ENCODE data around the gene SLC25A17. TPM values are rescaled to one million over a fixed set of nuclear protein-coding genes. Genes with fewer than 3 reads are reported as not detected.

Gene SLC25A17
- total and polyA plus RNA-seq, 2 experiments from 2014 or later = 19.6 to 27.6 TPM

DNA sequence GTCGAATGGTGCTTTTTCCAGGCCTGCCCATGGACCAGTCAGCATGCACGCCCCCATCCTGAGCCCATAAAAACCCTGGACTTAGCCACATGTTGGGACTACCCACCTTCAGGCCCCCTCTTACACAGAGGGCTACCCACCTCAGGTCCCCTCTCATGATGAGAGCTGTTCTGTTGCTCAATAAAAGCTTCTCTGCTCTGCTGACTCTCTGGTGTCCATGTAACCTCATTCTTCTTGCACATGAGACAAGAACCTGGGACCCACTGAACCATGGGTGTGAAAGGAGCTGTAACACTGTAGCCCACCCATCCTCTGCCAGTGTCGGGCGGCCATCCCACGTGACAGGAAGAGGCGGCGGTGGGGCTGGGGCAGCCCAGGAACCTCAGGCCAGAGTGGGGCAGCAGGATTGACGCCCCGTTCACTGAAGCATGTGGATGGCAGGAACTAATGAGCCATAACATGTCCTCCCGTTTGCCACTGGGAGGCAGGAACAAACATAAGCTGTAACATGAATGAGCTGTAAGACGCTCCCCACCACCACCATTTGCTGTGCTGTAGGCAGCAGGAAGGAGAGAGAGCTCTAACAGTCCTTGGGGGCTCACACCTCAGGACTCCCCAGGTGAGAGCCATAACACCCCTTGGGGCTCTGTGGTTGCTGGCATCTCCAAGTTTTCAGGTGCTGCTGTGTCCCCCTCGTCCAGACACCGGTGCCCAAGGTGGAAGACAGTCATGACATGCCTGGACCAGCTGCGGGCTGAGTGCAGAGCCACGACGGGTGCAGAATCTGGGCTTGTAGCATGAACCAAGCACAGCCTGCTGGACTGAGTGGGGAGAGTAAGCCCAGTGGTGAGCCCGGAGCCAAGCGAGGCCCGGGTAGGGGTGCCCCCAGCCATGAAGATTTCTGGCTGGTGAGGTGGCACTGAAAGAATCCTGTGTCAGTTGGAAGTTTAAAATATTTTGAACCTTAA is 70.5 kb downstream of the SLC25A17 start:
- Histone ChIP-seq H3K79me2 (ENCODE audit: insufficient read depth) (no peaks in the 10 kb centered on the region), H3K9ac (no peak overlapping the region), H2AFZ (no peak overlapping the region), H3K27ac (no peak overlapping the region), H3K4me2 (ENCODE audit: unreplicated experiment) (no peak overlapping the region), H4K20me1 (ENCODE audit: insufficient read depth) (no peaks in the 10 kb centered on the region), H3K4me1 (ENCODE audit: insufficient read depth) (no peaks in the 10 kb centered on the region), H3K27me3 (replicated peaks; ENCODE audit: insufficient read depth) (no peaks in the 10 kb centered on the region), H3K9me2 (ENCODE audit: insufficient read depth) (no peaks in the 10 kb centered on the region), H3F3A (ENCODE audit: insufficient read depth) (no peaks in the 10 kb centered on the region), H3K9me3 (ENCODE audit: low read depth) (no peaks in the 10 kb centered on the region), H3K36me3 (ENCODE audit: low read depth) (no peaks in the 10 kb centered on the region), H3K4me3 (no peak overlapping the region)
- DNase-seq = no peak
- no peak for TF ChIP-seq EZH2 (IDR thresholded peaks at IDR 0.05; ENCODE audit: insufficient read depth, poor library complexity, severe bottlenecking)
- TF ChIP-seq EZH2phosphoT487 (IDR thresholded peaks at IDR 0.05; ENCODE audit: insufficient read depth, low read depth) = no peak
- 85 to 88% methylated on average over 19 of the region's 19 CpGs for WGBS, 2 experiments (ENCODE audit: low coverage in 1 of 2, low lambda C conversion rate in 2 of 2, missing lambda C conversion rate in 2 of 2)
- in situ Hi-C loops (cut with MboI) = no loop called here

DNA sequence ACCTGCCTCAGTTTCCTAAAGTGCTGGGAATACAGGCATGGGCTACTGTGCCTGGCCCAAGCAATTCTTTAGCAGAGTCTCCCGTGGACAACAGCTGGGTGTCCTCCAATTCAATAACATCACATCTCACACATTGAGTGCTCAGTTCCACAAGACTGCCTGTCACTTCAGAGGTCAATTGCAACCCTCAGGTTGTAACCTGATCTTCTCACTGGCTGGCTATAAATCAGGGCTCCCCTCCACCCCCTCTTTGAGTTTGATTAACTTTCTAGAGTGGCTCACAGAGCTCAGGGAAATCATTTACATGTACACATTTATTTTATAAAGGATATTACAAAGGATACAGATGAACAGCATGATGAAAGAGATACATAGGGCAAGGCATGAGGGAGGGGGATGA is 71.8 kb downstream of the SLC25A17 start:
- in situ Hi-C loops (cut with MboI) = no loop called here
- DNase-seq = no peak
- TF ChIP-seq EZH2phosphoT487 (IDR thresholded peaks at IDR 0.05; ENCODE audit: insufficient read depth, low read depth) (no peak), EZH2 (IDR thresholded peaks at IDR 0.05; ENCODE audit: insufficient read depth, poor library complexity, severe bottlenecking) (no peak)
- H3K4me2 ChIP-seq (ENCODE audit: unreplicated experiment) = no peak overlapping the region
- H3K79me2 ChIP-seq (ENCODE audit: insufficient read depth) = no peaks in the 10 kb centered on the region
- H3K9ac ChIP-seq = no peak overlapping the region
- H3K9me3 ChIP-seq (ENCODE audit: low read depth) = no peaks in the 10 kb centered on the region
- H3K27me3 ChIP-seq (replicated peaks; ENCODE audit: insufficient read depth) = no peaks in the 10 kb centered on the region
- H3K36me3 ChIP-seq (ENCODE audit: low read depth) = no peaks in the 10 kb centered on the region
- no peaks in the 10 kb centered on the region for H3K9me2 ChIP-seq (ENCODE audit: insufficient read depth)
- 47 to 50% methylated on average over 1 of the region's 1 CpG for WGBS, 2 experiments (ENCODE audit: low coverage in 1 of 2, low lambda C conversion rate in 2 of 2, missing lambda C conversion rate in 2 of 2)
- H3K27ac ChIP-seq = no peak overlapping the region
- no peaks in the 10 kb centered on the region for H4K20me1 ChIP-seq (ENCODE audit: insufficient read depth)
- H3F3A ChIP-seq (ENCODE audit: insufficient read depth) = no peaks in the 10 kb centered on the region
- H3K4me3 ChIP-seq = no peak overlapping the region
- H3K4me1 ChIP-seq (ENCODE audit: insufficient read depth) = no peaks in the 10 kb centered on the region
- no peak overlapping the region for H2AFZ ChIP-seq

DNA sequence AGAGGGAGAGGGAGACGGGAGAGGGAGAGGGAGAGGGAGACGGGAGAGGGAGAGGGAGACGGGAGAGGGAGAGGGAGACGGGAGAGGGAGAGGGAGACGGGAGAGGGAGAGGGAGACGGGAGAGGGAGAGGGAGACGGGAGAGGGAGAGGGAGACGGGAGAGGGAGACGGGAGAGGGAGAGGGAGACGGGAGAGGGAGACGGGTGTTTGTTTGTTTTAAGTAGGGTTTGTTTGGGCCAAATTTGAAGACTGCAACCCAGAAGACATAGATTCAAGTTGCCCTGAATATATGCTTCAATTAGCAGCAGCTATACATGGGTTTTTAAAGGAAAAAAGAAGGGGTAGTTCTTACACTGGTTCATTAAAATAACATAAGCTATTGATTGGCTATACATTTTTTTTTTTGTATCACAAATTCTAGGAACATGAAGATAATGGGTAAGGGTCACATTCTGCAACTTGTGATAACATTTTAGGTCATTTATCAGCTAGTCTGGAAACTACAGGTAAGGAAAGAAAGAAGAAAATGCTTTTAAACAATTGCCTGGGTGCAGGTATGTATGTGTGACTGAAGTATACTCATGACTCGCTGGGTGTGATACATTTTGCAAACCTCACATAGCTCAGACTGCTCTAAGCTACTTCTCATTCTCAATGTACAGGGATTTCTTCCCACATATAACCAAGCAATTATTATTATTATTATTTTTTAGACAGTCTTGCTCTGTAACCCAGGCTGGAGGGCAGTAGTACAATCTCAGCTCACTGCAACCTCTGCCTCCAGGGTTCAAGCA is 72.5 kb downstream of the SLC25A17 start:
- no peaks in the 10 kb centered on the region for H3K36me3 ChIP-seq (ENCODE audit: low read depth)
- no peaks in the 10 kb centered on the region for H3F3A ChIP-seq (ENCODE audit: insufficient read depth)
- H2AFZ ChIP-seq = peak overlapping the region; percentile 69; the same call in 1 of the 2 replicates
- no peaks in the 10 kb centered on the region for H3K4me1 ChIP-seq (ENCODE audit: insufficient read depth)
- peak; percentile 47 for DNase-seq
- no peak overlapping the region for H3K27ac ChIP-seq
- no peak overlapping the region for H3K4me2 ChIP-seq (ENCODE audit: unreplicated experiment)
- no peaks in the 10 kb centered on the region for H3K27me3 ChIP-seq (replicated peaks; ENCODE audit: insufficient read depth)
- WGBS, 2 experiments (ENCODE audit: low coverage in 1 of 2, low lambda C conversion rate in 2 of 2, missing lambda C conversion rate in 2 of 2) = 28 to 70% methylated on average over 1 to 9 of the region's 12 CpGs
- H3K9ac ChIP-seq = no peak overlapping the region
- TF ChIP-seq EZH2phosphoT487 (IDR thresholded peaks at IDR 0.05; ENCODE audit: insufficient read depth, low read depth) = no peak
- TF ChIP-seq EZH2 (IDR thresholded peaks at IDR 0.05; ENCODE audit: insufficient read depth, poor library complexity, severe bottlenecking) = no peak
- H3K9me2 ChIP-seq (ENCODE audit: insufficient read depth) = no peaks in the 10 kb centered on the region
- no peaks in the 10 kb centered on the region for H3K9me3 ChIP-seq (ENCODE audit: low read depth)
- H4K20me1 ChIP-seq (ENCODE audit: insufficient read depth) = no peaks in the 10 kb centered on the region
- H3K4me3 ChIP-seq = peak overlapping the region; percentile 34; the same call in 1 of the 2 replicates
- H3K79me2 ChIP-seq (ENCODE audit: insufficient read depth) = no peaks in the 10 kb centered on the region
- in situ Hi-C loops (cut with MboI) = no loop called here

DNA sequence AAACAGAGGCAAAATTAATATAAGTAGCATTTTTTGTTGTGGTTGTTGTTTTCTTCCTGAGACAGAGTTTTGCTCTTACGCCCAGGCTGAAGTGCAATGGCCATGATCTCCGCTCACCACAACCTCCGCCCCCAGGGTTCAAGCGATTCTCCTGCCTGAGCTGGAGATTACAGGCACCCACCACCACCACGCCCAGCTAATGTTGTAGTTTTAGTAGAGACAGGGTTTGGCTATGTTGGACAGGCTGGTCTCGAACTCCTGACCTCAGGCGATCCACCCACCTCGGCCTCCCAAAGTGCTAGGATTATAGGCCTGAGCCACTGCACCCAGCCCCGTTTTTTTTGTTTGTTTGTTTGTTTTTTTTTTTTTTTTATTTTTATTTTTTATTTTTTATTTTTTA is 75.4 kb downstream of the SLC25A17 start:
- H3K27ac ChIP-seq = no peak overlapping the region

More for the DNA sequence above, 75.4 kb downstream of the SLC25A17 start:
- Histone ChIP-seq H3K79me2 (ENCODE audit: insufficient read depth) (no peaks in the 10 kb centered on the region), H3F3A (ENCODE audit: insufficient read depth) (no peaks in the 10 kb centered on the region), H3K9me3 (ENCODE audit: low read depth) (no peaks in the 10 kb centered on the region), H3K36me3 (ENCODE audit: low read depth) (no peaks in the 10 kb centered on the region), H2AFZ (no peak overlapping the region), H3K27me3 (replicated peaks; ENCODE audit: insufficient read depth) (no peaks in the 10 kb centered on the region), H3K9me2 (ENCODE audit: insufficient read depth) (no peaks in the 10 kb centered on the region), H3K9ac (no peak overlapping the region), H3K4me2 (ENCODE audit: unreplicated experiment) (no peak overlapping the region), H3K4me1 (ENCODE audit: insufficient read depth) (no peaks in the 10 kb centered on the region), H3K4me3 (no peak overlapping the region), H4K20me1 (ENCODE audit: insufficient read depth) (no peaks in the 10 kb centered on the region)
- TF ChIP-seq EZH2 (IDR thresholded peaks at IDR 0.05; ENCODE audit: insufficient read depth, poor library complexity, severe bottlenecking) (no peak), EZH2phosphoT487 (IDR thresholded peaks at IDR 0.05; ENCODE audit: insufficient read depth, low read depth) (no peak)
- in situ Hi-C loops (cut with MboI) = no loop called here
- 79 to 81% methylated on average over 9 of the region's 9 CpGs for WGBS, 2 experiments (ENCODE audit: low coverage in 1 of 2, low lambda C conversion rate in 2 of 2, missing lambda C conversion rate in 2 of 2)
- DNase-seq = no peak

Measured in GM23248 (cell line).